ENCODE data around the gene FAAP100. TPM values are rescaled to one million over a fixed set of nuclear protein-coding genes. Genes with fewer than 3 reads are reported as not detected.

Gene FAAP100
- total and polyA plus RNA-seq, 4 donors: 8.8 to 48.4 (median 26.6) TPM

DNA sequence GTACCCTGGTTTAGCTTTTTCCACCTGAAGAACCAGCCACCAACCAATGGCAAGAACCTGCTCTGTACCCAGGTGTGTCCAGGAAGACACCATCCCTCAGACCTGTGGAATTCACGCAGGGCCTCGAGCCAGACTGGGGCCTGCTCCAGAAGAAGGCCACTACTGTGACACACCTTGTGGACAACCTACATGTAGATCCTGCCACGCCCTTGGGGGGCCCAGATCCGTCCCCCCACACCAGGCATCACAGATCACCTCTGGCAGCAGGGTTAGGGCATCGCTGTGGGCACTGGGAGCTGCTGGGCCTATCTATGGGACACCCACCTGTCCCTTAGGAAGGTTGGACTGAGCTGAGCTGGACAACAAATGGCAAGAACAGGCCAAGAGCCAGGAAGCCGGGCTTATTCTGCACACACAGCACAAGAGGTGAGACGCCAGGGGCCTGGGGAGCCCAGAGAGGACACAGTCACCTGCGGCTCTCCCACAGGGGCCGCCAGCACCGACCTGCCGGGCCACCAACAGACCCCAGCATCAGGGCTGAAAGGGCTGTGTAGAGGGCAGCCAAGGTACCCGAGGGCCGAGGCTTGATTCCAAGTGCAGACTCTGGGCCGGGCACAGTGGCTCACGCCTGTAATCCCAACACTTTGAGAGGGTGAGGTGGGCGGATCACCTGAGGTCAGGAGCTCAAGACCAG is 7.7 kb downstream of the FAAP100 start:
- ATAC-seq (ENCODE audit: low FRiP score) (no peak), DNase-seq (no peak)
- Histone ChIP-seq H3K9me3 (ENCODE audit: control insufficient read depth, low read length) (no peaks in the 10 kb centered on the region), H3K4me1 (ENCODE audit: control insufficient read depth in 1 of 2, insufficient read depth in 2 of 2, low read length in 2 of 2) (no peaks in the 10 kb centered on the region), H3K36me3 (ENCODE audit: control insufficient read depth in 1 of 2, insufficient read depth in 2 of 2, low read length in 1 of 2) (peaks cover 0 to 9% of the 10 kb centered on the region in 2 donors), H3K27me3 (ENCODE audit: control insufficient read depth in 1 of 2, insufficient read depth in 2 of 2, low read length in 1 of 2) (no peaks in the 10 kb centered on the region), H3K4me3 (ENCODE audit: low read length in 2 of 2) (no peak overlapping the region), H3K27ac (ENCODE audit: low read depth in 1 of 2, low read length in 2 of 2) (no peak overlapping the region)
- intact Hi-C loops (cut with DNase I): no loop called here
- 90 to 92% methylated on average over 16 of the region's 16 CpGs for WGBS, 2 donors

DNA sequence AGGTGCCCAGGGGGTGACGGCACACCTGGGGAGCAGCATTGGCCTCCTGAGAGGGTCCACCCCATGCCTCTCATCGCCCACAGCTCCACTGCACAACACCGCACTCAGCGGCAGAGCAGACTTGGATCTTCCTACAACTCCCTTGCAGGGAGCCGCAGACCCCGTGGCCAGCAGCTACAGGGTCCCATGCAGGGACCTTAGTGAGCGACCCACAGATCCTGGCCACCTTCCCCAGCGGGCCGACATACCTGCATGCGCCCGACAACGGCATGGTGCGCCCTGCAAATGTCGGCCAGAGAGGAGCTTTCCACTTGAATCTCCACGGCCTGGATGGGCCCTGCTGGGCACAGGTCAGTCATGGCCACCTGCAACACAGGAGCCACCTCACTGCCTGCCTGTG is 8.4 kb downstream of the FAAP100 start:
- 94 to 98% methylated on average over 15 of the region's 15 CpGs for whole genome bisulfite sequencing, 2 donors
- no peak overlapping the region for H3K27ac ChIP-seq (ENCODE audit: low read depth in 1 of 2, low read length in 2 of 2)
- intact Hi-C loops (cut with DNase I): no loop called here

DNA sequence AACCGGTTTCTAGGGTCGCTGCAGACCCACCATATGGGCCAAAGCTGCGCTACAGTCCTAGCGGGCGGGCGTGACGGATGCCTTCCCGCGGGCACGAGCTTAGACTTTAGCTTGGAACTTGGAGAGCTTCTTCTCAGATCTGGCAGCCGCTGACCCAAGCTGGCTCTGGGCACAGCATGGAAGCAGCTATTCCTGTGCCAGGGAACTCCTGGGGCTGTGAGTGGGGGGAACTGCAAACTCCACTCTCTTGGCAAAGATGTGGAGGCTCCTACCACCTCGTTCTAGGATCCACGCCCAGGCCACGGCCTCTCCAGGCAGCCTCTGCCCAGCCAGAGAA is 8.8 kb downstream of the FAAP100 start:
- no peaks in the 10 kb centered on the region for H3K9me3 ChIP-seq (ENCODE audit: control insufficient read depth, low read length)
- DNase-seq: no peak
- H3K27me3 ChIP-seq (ENCODE audit: control insufficient read depth in 1 of 2, insufficient read depth in 2 of 2, low read length in 1 of 2): no peaks in the 10 kb centered on the region
- ATAC-seq (ENCODE audit: low FRiP score): no peak
- no peak overlapping the region for H3K4me3 ChIP-seq (ENCODE audit: low read length in 2 of 2)
- WGBS, 2 donors: 50 to 56% methylated on average over 14 of the region's 14 CpGs
- H3K4me1 ChIP-seq (ENCODE audit: control insufficient read depth in 1 of 2, insufficient read depth in 2 of 2, low read length in 2 of 2): no peaks in the 10 kb centered on the region
- H3K36me3 ChIP-seq (ENCODE audit: control insufficient read depth in 1 of 2, insufficient read depth in 2 of 2, low read length in 1 of 2): peaks cover 0 to 9% of the 10 kb centered on the region in 2 donors
- H3K27ac ChIP-seq (ENCODE audit: low read depth in 1 of 2, low read length in 2 of 2): no peak overlapping the region
- intact Hi-C loops (cut with DNase I): no loop called here

More for the DNA sequence above, 8.4 kb downstream of the FAAP100 start:
- ATAC-seq (ENCODE audit: low FRiP score): no peak
- no peaks in the 10 kb centered on the region for H3K4me1 ChIP-seq (ENCODE audit: control insufficient read depth in 1 of 2, insufficient read depth in 2 of 2, low read length in 2 of 2)
- DNase-seq: no peak
- H3K36me3 ChIP-seq (ENCODE audit: control insufficient read depth in 1 of 2, insufficient read depth in 2 of 2, low read length in 1 of 2): peaks cover 0 to 9% of the 10 kb centered on the region in 2 donors
- no peaks in the 10 kb centered on the region for H3K27me3 ChIP-seq (ENCODE audit: control insufficient read depth in 1 of 2, insufficient read depth in 2 of 2, low read length in 1 of 2)
- no peak overlapping the region for H3K4me3 ChIP-seq (ENCODE audit: low read length in 2 of 2)
- no peaks in the 10 kb centered on the region for H3K9me3 ChIP-seq (ENCODE audit: control insufficient read depth, low read length)

DNA sequence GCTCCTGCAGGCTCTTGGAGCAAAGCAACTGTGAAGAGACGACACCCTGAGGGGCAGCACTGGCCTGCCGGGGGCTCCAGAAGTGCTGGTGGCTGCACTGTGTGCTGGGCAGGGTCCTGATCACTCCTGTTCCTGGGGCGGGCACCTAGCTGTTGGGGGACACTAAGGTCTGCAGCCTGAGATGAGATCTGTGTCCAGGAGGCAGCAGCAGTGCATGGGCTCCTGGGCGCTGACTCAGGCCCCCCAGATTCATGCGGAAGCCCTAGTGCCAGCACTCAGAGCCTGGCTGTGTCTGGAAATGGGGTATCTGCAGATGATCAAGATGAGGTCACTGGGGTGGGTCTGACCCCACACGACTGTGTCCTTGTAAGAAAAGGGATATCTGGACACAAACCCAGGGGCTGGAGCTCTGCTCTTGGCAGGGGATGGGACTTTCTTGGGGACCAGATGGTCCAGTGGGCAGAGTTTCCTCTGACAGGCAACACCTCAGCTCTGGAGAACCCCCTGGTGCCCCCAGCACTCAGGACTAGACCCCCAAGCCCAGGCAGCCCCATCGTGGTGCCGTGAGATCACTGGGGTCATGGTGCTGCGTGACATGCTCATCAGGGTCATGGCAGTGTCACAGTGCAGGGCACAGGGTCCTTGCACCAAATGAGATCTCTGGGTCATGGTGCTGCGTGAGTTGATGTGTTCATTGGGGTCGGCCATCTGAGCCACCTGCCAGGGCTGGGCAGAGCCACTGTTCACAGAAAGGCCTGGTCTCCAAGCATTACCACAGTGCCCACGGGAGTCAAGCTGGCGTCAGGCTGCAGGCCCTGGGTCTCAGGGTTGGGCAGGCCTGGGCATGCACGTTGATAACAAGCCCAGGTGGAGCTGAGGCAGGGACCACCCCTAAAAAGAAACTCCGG is 9.5 kb downstream of the FAAP100 start:
- DNase-seq (no peak), ATAC-seq (ENCODE audit: low FRiP score) (no peak)
- WGBS, 2 donors: 77 to 81% methylated on average over 15 of the region's 15 CpGs
- no peaks in the 10 kb centered on the region for H3K9me3 ChIP-seq (ENCODE audit: control insufficient read depth, low read length)
- intact Hi-C loops (cut with DNase I): no loop called here
- no peaks in the 10 kb centered on the region for H3K27me3 ChIP-seq (ENCODE audit: control insufficient read depth in 1 of 2, insufficient read depth in 2 of 2, low read length in 1 of 2)
- H3K4me1 ChIP-seq (ENCODE audit: control insufficient read depth in 1 of 2, insufficient read depth in 2 of 2, low read length in 2 of 2): no peaks in the 10 kb centered on the region
- H3K4me3 ChIP-seq (ENCODE audit: low read length in 2 of 2): no peak overlapping the region
- peaks cover 0 to 9% of the 10 kb centered on the region in 2 donors for H3K36me3 ChIP-seq (ENCODE audit: control insufficient read depth in 1 of 2, insufficient read depth in 2 of 2, low read length in 1 of 2)
- no peak overlapping the region for H3K27ac ChIP-seq (ENCODE audit: low read depth in 1 of 2, low read length in 2 of 2)

DNA sequence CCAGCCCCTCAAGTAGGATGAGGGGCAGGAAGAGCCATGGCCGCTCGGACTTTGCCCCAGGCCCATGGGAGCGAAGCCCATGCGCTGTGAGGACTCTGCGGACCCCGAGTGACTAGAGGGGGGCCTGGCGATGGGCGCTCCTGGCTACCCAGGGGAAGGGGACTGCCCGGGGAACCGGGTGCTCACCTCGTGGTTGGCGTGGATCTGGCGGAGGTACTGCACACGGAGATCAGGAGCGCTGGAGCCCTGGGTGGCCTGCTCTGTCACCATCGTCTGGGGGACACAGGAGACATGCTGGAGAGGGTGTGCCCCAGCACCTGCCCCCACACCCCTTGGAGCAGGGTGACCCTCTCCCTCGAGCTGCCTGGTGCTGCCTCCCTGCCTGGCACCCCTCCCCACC is 11.0 kb downstream of the FAAP100 start:
- H3K4me3 ChIP-seq (ENCODE audit: low read length in 2 of 2): no peak overlapping the region
- ATAC-seq (ENCODE audit: low FRiP score) (no peak), DNase-seq (no peak)
- no peaks in the 10 kb centered on the region for H3K27me3 ChIP-seq (ENCODE audit: control insufficient read depth in 1 of 2, insufficient read depth in 2 of 2, low read length in 1 of 2)
- H3K27ac ChIP-seq (ENCODE audit: low read depth in 1 of 2, low read length in 2 of 2): no peak overlapping the region
- intact Hi-C loops (cut with DNase I): no loop called here
- WGBS, 2 donors: 91 to 92% methylated on average over 16 to 17 of the region's 17 CpGs
- H3K4me1 ChIP-seq (ENCODE audit: control insufficient read depth in 1 of 2, insufficient read depth in 2 of 2, low read length in 2 of 2): no peaks in the 10 kb centered on the region
- H3K36me3 ChIP-seq (ENCODE audit: control insufficient read depth in 1 of 2, insufficient read depth in 2 of 2, low read length in 1 of 2): peaks cover 0 to 9% of the 10 kb centered on the region in 2 donors
- H3K9me3 ChIP-seq (ENCODE audit: control insufficient read depth, low read length): no peaks in the 10 kb centered on the region

DNA sequence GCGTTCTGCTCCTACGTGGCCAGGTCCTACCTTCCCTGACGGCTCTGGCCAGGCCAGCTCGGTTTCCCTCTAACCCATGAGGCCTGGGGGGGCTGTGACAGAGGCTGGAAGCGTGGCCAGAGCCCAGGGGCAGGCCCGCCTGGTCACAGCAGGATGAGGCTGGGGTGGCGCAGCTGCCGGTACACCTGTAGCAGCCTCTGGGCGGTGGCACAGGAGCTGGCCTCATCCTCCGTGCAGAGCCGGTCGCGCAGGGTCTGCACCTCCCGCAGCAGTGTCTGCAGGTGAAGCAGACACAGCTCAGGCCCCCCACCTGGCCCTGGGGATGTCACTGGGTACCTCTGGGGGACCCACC is 11.5 kb downstream of the FAAP100 start:
- H3K36me3 ChIP-seq (ENCODE audit: control insufficient read depth in 1 of 2, insufficient read depth in 2 of 2, low read length in 1 of 2): peaks cover 0 to 9% of the 10 kb centered on the region in 2 donors
- intact Hi-C loops (cut with DNase I): no loop called here
- ATAC-seq (ENCODE audit: low FRiP score) (no peak), DNase-seq (no peak)
- no peaks in the 10 kb centered on the region for H3K4me1 ChIP-seq (ENCODE audit: control insufficient read depth in 1 of 2, insufficient read depth in 2 of 2, low read length in 2 of 2)
- H3K9me3 ChIP-seq (ENCODE audit: control insufficient read depth, low read length): no peaks in the 10 kb centered on the region
- 93 to 96% methylated on average over 14 of the region's 14 CpGs for WGBS, 2 donors
- no peak overlapping the region for H3K4me3 ChIP-seq (ENCODE audit: low read length in 2 of 2)
- H3K27me3 ChIP-seq (ENCODE audit: control insufficient read depth in 1 of 2, insufficient read depth in 2 of 2, low read length in 1 of 2): no peaks in the 10 kb centered on the region
- no peak overlapping the region for H3K27ac ChIP-seq (ENCODE audit: low read depth in 1 of 2, low read length in 2 of 2)

DNA sequence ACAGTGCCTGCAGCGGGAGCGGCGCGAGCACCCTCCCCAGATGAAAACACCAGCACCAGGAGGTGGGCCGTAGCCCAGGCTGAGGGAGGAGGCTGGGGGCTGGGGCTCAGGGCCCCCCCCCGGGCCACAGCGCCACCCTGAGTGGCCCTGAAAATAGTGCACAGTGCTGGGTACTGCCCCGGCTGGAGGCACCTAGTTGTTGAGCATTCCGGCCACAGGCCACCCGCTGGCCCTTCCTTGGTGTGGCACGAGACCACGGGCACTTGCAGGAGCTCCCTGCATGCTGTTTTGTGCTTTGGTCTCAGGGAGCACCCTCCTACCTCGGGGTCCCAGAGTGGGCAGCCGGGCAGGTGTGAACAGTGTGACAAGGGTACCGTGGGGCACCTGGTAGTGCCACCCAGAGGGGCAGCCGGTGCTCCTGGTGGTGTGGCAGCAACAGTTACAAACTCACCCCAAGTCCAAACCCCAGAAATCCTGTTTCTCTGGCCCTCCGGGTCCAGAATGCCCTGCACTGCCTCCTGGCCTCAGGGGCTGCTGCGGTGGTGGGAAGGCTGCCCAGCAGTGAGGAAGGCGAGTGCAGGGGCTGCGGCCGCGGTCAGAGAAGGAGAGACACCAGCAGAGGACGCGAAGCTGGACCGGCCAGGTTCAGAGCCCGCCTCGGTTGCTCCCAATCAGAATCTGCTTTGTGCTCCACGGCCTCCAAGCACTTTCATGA is 12.0 kb downstream of the FAAP100 start:
- Histone ChIP-seq H3K27ac (ENCODE audit: low read depth in 1 of 2, low read length in 2 of 2) (no peak overlapping the region), H3K36me3 (ENCODE audit: control insufficient read depth in 1 of 2, insufficient read depth in 2 of 2, low read length in 1 of 2) (peaks cover 0 to 9% of the 10 kb centered on the region in 2 donors), H3K27me3 (ENCODE audit: control insufficient read depth in 1 of 2, insufficient read depth in 2 of 2, low read length in 1 of 2) (no peaks in the 10 kb centered on the region), H3K4me3 (ENCODE audit: low read length in 2 of 2) (no peak overlapping the region), H3K9me3 (ENCODE audit: control insufficient read depth, low read length) (no peaks in the 10 kb centered on the region), H3K4me1 (ENCODE audit: control insufficient read depth in 1 of 2, insufficient read depth in 2 of 2, low read length in 2 of 2) (no peaks in the 10 kb centered on the region)
- ATAC-seq (ENCODE audit: low FRiP score) (no peak), DNase-seq (no peak)
- intact Hi-C loops (cut with DNase I): loop anchor here (5.0 kb wide), 1 partner anchor 288 kb away; no protein-coding TSS in a partner anchor
- 92 to 93% methylated on average over 26 to 28 of the region's 28 CpGs for WGBS, 2 donors

DNA sequence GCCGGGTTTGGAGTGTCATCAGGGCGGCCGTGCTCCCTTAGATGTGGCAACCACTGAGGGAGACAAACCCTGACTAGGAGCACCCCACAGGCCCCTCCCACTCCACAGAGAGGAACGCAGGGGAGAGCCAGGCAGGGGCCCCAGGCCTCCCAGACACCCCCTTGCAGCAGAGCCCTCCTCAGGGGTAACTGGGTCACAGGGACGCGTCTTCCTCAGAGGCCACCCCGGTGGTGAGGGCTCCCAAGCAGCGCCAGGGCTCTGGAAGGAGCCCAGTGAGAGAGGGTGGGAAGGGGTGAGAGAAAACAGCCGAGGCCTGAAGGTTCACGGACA is 12.6 kb downstream of the FAAP100 start:
- H3K4me3 ChIP-seq (ENCODE audit: low read length in 2 of 2): no peak overlapping the region
- no peaks in the 10 kb centered on the region for H3K27me3 ChIP-seq (ENCODE audit: control insufficient read depth in 1 of 2, insufficient read depth in 2 of 2, low read length in 1 of 2)
- 83 to 87% methylated on average over 9 to 10 of the region's 10 CpGs for WGBS, 2 donors
- H3K36me3 ChIP-seq (ENCODE audit: control insufficient read depth in 1 of 2, insufficient read depth in 2 of 2, low read length in 1 of 2): peaks cover 0 to 9% of the 10 kb centered on the region in 2 donors
- H3K27ac ChIP-seq (ENCODE audit: low read depth in 1 of 2, low read length in 2 of 2): no peak overlapping the region
- DNase-seq: no peak
- no peak for ATAC-seq (ENCODE audit: low FRiP score)
- H3K9me3 ChIP-seq (ENCODE audit: control insufficient read depth, low read length): no peaks in the 10 kb centered on the region
- intact Hi-C loops (cut with DNase I): loop anchor here (5.0 kb wide), 1 partner anchor 287 kb away; no protein-coding TSS in a partner anchor
- no peaks in the 10 kb centered on the region for H3K4me1 ChIP-seq (ENCODE audit: control insufficient read depth in 1 of 2, insufficient read depth in 2 of 2, low read length in 2 of 2)

Data from aorta (tissue), 5 donors.